Osteoblast (primary cell): ENCODE results near the gene KLHL24. TPM values are rescaled to one million over a fixed set of nuclear protein-coding genes. Genes with fewer than 3 reads are reported as not detected.
A peak's percentile ranks its signal among the peaks of the same experiment; 100 is the strongest.

Experiments
- DNase-seq: peaks from one replicate; pipeline ENCODE4 v3.0.0; 2011; ENCODE audit warnings: low spot score, mixed read lengths; ENCODE audit not compliant: insufficient read length; ENCODE audit errors: missing footprints
- H2AFZ ChIP-seq: 2 replicates; pipeline ENCODE4 v1.6.0; 2011; ENCODE audit warnings: mild to moderate bottlenecking, low read length
- H3K27ac ChIP-seq: 2 replicates; pipeline ENCODE4 v1.5.1; 2011; ENCODE audit warnings: mild to moderate bottlenecking, low read depth, low read length, moderate library complexity
- H3K27me3 ChIP-seq: 2 replicates; pipeline ENCODE4 v1.6.0; 2012; ENCODE audit warnings: mild to moderate bottlenecking, control low read depth, inconsistent platforms, low read length, moderate library complexity; ENCODE audit not compliant: insufficient read depth
- H3K36me3 ChIP-seq: 2 replicates; pipeline ENCODE4 v1.5.1; 2011; ENCODE audit warnings: mild to moderate bottlenecking, low read length, control low read depth, moderate library complexity; ENCODE audit not compliant: insufficient read depth
- H3K4me1 ChIP-seq: 2 replicates; pipeline ENCODE4 v1.5.1; 2011; ENCODE audit warnings: mild to moderate bottlenecking, low read length, control low read depth, moderate library complexity; ENCODE audit not compliant: insufficient read depth
- H3K4me2 ChIP-seq: 2 replicates; pipeline ENCODE4 v1.6.0; 2011; ENCODE audit warnings: mild to moderate bottlenecking, low read length; ENCODE audit not compliant: insufficient read depth
- H3K4me3 ChIP-seq: fragments of 200-600 bp; sonication (generic); 3 replicates; pipeline ENCODE4 v1.5.1; 2012; ENCODE audit warnings: mild to moderate bottlenecking, low read length, inconsistent platforms; ENCODE audit not compliant: insufficient read depth
- H3K79me2 ChIP-seq: 2 replicates; pipeline ENCODE4 v1.6.0; 2012; ENCODE audit warnings: mild to moderate bottlenecking, low read length, control low read depth, inconsistent platforms; ENCODE audit not compliant: insufficient read depth
- H3K9me3 ChIP-seq: 2 replicates; pipeline ENCODE4 v1.5.1; 2011; ENCODE audit warnings: low read depth, low read length, control low read depth
- H4K20me1 ChIP-seq: 2 replicates; pipeline ENCODE4 v1.6.0; 2012; ENCODE audit warnings: mild to moderate bottlenecking, low read length, control low read depth; ENCODE audit not compliant: insufficient read depth
- CTCF ChIP-seq: IDR thresholded peaks from 2 replicates; pipeline ENCODE4 v1.5.1; 2011; ENCODE audit warnings: mild to moderate bottlenecking, low read depth, low read length, moderate library complexity; ENCODE audit errors: extremely low read depth
- total RNA-seq: library from RNA; depleted of rRNA; stranded (reverse); fragments of >200 nt; gene quantifications from 2 replicates; pipeline ENCODE4 v1.2.3, GENCODE V29; 2012

The KLHL24 gene
- total RNA-seq, 1 donor, result 174 TPM

DNA sequence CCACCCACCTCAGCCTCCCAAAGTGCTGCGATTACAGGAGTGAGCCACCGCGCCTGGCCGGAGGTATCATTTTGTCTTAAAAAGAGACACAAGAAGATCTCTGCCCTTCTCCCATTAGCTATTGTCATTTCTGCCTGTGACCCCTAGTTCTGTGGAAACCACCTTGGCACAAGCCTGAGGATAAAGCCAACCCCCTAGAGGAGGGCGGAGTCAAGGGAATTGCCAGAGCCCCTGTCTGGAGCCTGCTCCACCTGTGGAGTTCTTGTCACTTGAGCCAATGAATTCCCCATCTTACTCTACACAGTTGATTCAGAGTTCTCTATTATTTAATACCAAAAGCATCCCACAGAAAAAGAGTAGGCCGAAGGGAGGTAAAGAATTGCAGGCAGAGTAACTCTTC lies 45.0 kb upstream of the KLHL24 start:
- H3K79me2 ChIP-seq, result no peaks in the 10 kb centered on the region
- H3K4me1 ChIP-seq, result no peaks in the 10 kb centered on the region
- H3K36me3 ChIP-seq, result no peaks in the 10 kb centered on the region
- TF ChIP-seq CTCF, result no peak
- H2AFZ ChIP-seq, result no peak overlapping the region
- no peak overlapping the region for H3K4me2 ChIP-seq
- no peak overlapping the region for H3K27ac ChIP-seq
- no peak for DNase-seq
- no peaks in the 10 kb centered on the region for H4K20me1 ChIP-seq
- peaks cover 10% of the 10 kb centered on the region for H3K27me3 ChIP-seq
- no peak overlapping the region for H3K4me3 ChIP-seq
- H3K9me3 ChIP-seq, result no peaks in the 10 kb centered on the region

- Histone ChIP-seq H3K4me1 (no peaks in the 10 kb centered on the region), H2AFZ (no peak overlapping the region)
- no peak for DNase-seq
Observed at GRCh38 chr3:183591881-183592521, 43.4 kb upstream of the KLHL24 start.

GRCh38 chr3:183592821-183593220 lies 42.6 kb upstream of the KLHL24 start:
- Histone ChIP-seq H3K4me2 (no peak overlapping the region), H3K9me3 (no peaks in the 10 kb centered on the region), H4K20me1 (no peaks in the 10 kb centered on the region), H3K27me3 (peaks cover 10% of the 10 kb centered on the region), H3K79me2 (no peaks in the 10 kb centered on the region), H3K4me1 (no peaks in the 10 kb centered on the region), H2AFZ (no peak overlapping the region), H3K4me3 (no peak overlapping the region), H3K36me3 (no peaks in the 10 kb centered on the region), H3K27ac (no peak overlapping the region)
- TF ChIP-seq CTCF, result no peak
- no peak for DNase-seq

More at GRCh38 chr3:183591881-183592521, 43.4 kb upstream of the KLHL24 start:
- Histone ChIP-seq H3K27me3 (peaks cover 10% of the 10 kb centered on the region), H3K79me2 (no peaks in the 10 kb centered on the region), H3K36me3 (no peaks in the 10 kb centered on the region), H3K4me2 (no peak overlapping the region), H3K4me3 (no peak overlapping the region), H3K9me3 (no peaks in the 10 kb centered on the region), H3K27ac (no peak overlapping the region), H4K20me1 (no peaks in the 10 kb centered on the region)
- TF ChIP-seq CTCF, result peak; percentile 36

DNA sequence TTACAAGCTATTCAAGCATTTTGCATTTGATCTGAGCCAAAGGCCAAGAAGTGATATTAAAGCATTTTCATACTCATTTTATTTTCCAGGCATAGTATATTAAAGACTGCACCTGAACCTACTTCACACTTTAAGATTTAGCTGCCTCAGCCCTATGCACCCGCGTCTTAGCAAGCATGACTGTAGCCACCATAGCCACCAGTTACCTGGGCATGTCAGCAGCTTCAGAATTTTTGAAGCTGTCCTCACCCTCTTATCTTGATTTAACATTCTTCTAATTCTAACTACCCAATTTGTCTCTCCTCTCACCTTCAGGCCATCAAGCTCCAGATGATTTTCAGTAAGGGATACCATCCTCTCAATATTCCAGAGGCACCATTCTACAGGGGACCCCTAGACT lies 40.8 kb upstream of the KLHL24 start:
- no peak for DNase-seq

More for the DNA sequence above, 40.8 kb upstream of the KLHL24 start:
- Histone ChIP-seq H3K9me3 (no peaks in the 10 kb centered on the region), H3K4me1 (no peaks in the 10 kb centered on the region), H3K27ac (no peak overlapping the region), H2AFZ (no peak overlapping the region), H3K36me3 (no peaks in the 10 kb centered on the region), H3K4me3 (no peak overlapping the region), H3K4me2 (no peak overlapping the region), H4K20me1 (no peaks in the 10 kb centered on the region), H3K79me2 (no peaks in the 10 kb centered on the region), H3K27me3 (peaks cover 5% of the 10 kb centered on the region)
- no peak for TF ChIP-seq CTCF
